SK-N-MC (cell line): Measurements from ENCODE around the gene RAB3D.
"Not testable (repeated sequence)": the region's sequence is repeated elsewhere in the genome, so short reads cannot be mapped to it uniquely, and the experiment has no call there.

Source experiments
- DNase-seq: peaks from one replicate; pipeline ENCODE4 v3.0.0-alpha.2; 2011; ENCODE audit warnings: low read depth, low spot score
- H3K27ac ChIP-seq: fragments of 200-600 bp; sonication (generic); 2 replicates; pipeline ENCODE4 v1.5.1; 2016; ENCODE audit warnings: mixed run types
- H3K36me3 ChIP-seq: fragments of 200-600 bp; sonication (generic); 2 replicates; pipeline ENCODE4 v1.6.1; 2017; ENCODE audit warnings: antibody characterized with exemption, low read length, mixed read lengths; ENCODE audit not compliant: insufficient read depth
- H3K4me3 ChIP-seq: fragments of 200-600 bp; sonication (generic); 2 replicates; pipeline ENCODE4 v1.5.1; 2016
- H3K9ac ChIP-seq: fragments of 200-600 bp; sonication (generic); 2 replicates; pipeline ENCODE4 v1.8.0; 2017; ENCODE audit warnings: mixed run types, mixed read lengths; ENCODE audit not compliant: insufficient read length
- H3K9me3 ChIP-seq: fragments of 200-600 bp; sonication (generic); 2 replicates; pipeline ENCODE4 v1.6.1; 2017; ENCODE audit warnings: low read depth, mild to moderate bottlenecking, antibody characterized with exemption, low read length, moderate library complexity, mixed read lengths
- EZH2 ChIP-seq: fragments of 200-600 bp; sonication (generic); IDR thresholded peaks from one replicate; pipeline ENCODE4 v1.6.1; 2017; ENCODE audit warnings: antibody characterized with exemption
- FOXP2 ChIP-seq: optimal IDR thresholded peaks from 2 replicates; pipeline ENCODE3; 2011; ENCODE audit warnings: mild to moderate bottlenecking, moderate library complexity; ENCODE audit not compliant: insufficient read depth; ENCODE audit errors: extremely low read length, control extremely low read depth
- POLR2AphosphoS5 ChIP-seq: IDR thresholded peaks from 2 replicates; pipeline ENCODE4 v1.6.1; 2012; ENCODE audit warnings: mild to moderate bottlenecking, low read depth, low read length, borderline replicate concordance

The RAB3D gene

GRCh38 chr19:11321191-11322126, 18.0 kb downstream of the RAB3D start:
- no peak overlapping the region for H3K9ac ChIP-seq
- DNase-seq: no peak
- no peaks in the 10 kb centered on the region for H3K36me3 ChIP-seq
- TF ChIP-seq EZH2 (no peak), POLR2AphosphoS5 (no peak), FOXP2 (no peak)
- H3K4me3 ChIP-seq: no peak overlapping the region
- H3K9me3 ChIP-seq: no peaks in the 10 kb centered on the region
- H3K27ac ChIP-seq: no peak overlapping the region

DNA sequence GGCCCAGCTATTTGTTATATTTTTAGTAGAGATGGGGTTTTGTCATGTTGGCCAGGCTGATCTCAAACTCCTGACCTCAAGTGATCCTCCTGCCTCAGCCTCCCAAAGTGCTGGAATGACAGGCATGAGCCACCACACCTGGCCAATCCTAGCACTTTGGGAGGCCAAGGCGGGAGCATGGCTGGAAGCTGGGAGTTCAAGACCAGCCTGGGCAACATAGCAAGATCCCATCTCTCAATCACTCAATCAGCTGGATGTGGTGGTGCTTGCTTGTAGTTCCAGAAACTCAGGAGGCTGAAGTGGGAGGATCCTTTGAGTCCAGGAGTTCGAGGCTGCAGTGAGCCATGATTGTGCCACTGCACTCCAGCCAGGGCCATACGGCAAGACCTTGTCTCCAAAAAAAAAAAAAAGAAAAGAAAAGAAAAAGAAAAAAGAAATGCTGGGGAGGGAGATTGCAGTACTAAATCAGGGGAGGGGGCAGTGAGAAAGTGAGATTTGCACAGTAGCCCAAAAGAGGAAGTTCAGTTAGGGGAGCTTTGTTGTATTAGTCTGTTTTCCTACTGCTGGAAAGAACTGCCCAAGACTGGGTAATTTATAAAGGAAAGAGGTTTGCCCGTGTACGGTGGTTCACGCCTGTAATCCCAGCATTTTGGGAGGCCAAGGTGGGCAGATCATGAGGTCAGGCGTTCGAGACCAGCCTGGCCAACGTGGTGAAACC, 19.0 kb downstream of the RAB3D start:
- H3K36me3 ChIP-seq, H3K9me3 ChIP-seq, DNase-seq, H3K27ac ChIP-seq, H3K9ac ChIP-seq, H3K4me3 ChIP-seq: not testable (repeated sequence)

- no peak overlapping the region for H3K27ac ChIP-seq
- no peak for DNase-seq
- TF ChIP-seq FOXP2 (no peak), EZH2 (no peak), POLR2AphosphoS5 (no peak)
- H3K4me3 ChIP-seq: no peak overlapping the region
- H3K9me3 ChIP-seq: no peaks in the 10 kb centered on the region
- H3K9ac ChIP-seq: no peak overlapping the region
- no peaks in the 10 kb centered on the region for H3K36me3 ChIP-seq
Measured at GRCh38 chr19:11306337-11306736, 33.1 kb downstream of the RAB3D start.

DNA sequence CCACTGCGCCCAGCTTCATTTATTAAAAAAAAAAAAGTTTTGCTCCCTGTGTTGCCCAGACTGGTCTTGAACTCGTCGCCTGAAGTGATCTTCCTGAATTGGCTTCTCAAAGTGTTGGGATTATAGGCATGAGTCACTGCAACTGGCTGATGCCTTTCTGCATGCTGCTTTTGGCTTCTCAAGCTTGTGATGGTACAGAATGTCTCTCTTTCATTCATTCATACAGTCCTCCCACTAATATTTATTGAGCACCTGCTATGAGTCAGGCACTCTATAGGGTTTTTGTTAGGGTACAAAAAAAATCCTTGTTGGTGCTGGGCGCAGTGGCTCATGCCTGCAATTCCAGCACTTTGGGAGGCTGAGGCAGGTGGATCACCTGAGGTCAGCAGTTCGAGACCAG, 34.5 kb downstream of the RAB3D start:
- no peak for DNase-seq
- no peak for TF ChIP-seq FOXP2
- TF ChIP-seq POLR2AphosphoS5: no peak
- no peak for TF ChIP-seq EZH2
- no peak overlapping the region for H3K9ac ChIP-seq
- no peaks in the 10 kb centered on the region for H3K9me3 ChIP-seq
- no peak overlapping the region for H3K27ac ChIP-seq
- no peak overlapping the region for H3K4me3 ChIP-seq
- H3K36me3 ChIP-seq: no peaks in the 10 kb centered on the region

- Histone ChIP-seq H3K9ac (no peak overlapping the region), H3K9me3 (no peaks in the 10 kb centered on the region), H3K36me3 (no peaks in the 10 kb centered on the region), H3K4me3 (no peak overlapping the region), H3K27ac (no peak overlapping the region)
- no peak for TF ChIP-seq FOXP2
- TF ChIP-seq EZH2: no peak
- TF ChIP-seq POLR2AphosphoS5: no peak
- no peak for DNase-seq
Measured at GRCh38 chr19:11300811-11301120, 38.7 kb downstream of the RAB3D start.

- no peak for DNase-seq
- H3K27ac ChIP-seq: no peak overlapping the region
- no peak overlapping the region for H3K4me3 ChIP-seq
- H3K9me3 ChIP-seq: no peaks in the 10 kb centered on the region
- TF ChIP-seq EZH2 (no peak), FOXP2 (no peak), POLR2AphosphoS5 (no peak)
- H3K9ac ChIP-seq: no peak overlapping the region
- H3K36me3 ChIP-seq: no peaks in the 10 kb centered on the region
Measured at GRCh38 chr19:11299946-11300810, 39.3 kb downstream of the RAB3D start.

DNA sequence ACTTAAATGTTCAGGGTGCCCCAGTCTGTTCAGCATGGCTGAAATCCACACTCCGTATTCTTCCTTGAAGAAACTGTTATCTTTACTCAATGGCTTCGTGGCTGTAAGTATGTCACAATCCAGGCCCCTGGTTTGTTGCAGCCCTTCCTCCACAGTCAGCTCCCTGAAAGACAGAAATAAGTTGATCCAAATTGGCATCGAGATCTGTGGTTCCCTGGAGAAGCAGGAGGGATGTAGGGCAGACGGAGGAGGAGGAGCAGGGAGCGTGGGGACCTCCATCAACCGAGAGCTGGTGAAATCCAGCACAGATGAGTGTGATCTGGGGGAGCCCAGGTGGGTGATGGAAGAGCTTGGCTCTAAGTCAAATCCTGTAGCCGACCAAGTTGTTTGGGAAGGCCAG, 43.2 kb downstream of the RAB3D start:
- Histone ChIP-seq H3K36me3 (no peaks in the 10 kb centered on the region), H3K9me3 (no peaks in the 10 kb centered on the region), H3K4me3 (no peak overlapping the region), H3K9ac (no peak overlapping the region), H3K27ac (no peak overlapping the region)
- DNase-seq: no peak
- no peak for TF ChIP-seq EZH2
- TF ChIP-seq POLR2AphosphoS5: no peak
- TF ChIP-seq FOXP2: no peak

DNA sequence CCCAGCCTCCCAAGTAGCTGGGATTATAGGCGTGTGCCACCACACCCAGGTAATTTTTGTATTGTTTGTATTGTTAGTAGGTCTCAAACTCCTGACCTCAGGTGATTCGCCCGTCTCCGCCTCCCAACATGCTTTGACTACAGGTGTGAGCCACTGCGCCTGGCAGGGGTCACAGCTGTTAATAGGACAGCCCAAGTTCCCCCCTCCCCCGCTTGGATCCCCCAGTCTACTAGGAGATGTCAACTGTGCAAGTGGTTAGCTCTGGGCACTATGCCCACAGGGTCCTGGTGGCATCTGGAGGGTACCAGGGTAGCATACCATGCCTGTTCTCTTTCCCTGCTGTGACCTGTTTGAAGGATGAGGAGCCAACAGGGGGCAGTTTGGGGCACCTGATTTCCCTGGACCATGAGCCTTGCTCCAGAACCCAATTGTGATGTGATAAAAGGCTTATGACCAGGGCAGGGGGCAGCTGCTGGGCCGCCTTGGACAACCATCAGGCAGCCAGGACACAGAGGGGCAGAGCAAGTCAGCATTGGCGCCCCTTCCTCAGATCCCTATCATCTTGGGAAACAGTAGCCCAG, 43.7 kb downstream of the RAB3D start, which contains the start of gene TSPAN16:
Gene TSPAN16 (plus strand): TSS at position 496 of the 581 bp plus-strand sequence. CDS start 138 bp downstream, outside the sequence.
- no peak within 1 kb of the TSS for H3K9ac ChIP-seq
- TF ChIP-seq POLR2AphosphoS5 (no peak), EZH2 (no peak), FOXP2 (no peak)
- H3K9me3 ChIP-seq: no peaks in the 10 kb centered on the region
- DNase-seq: no peak
- H3K36me3 ChIP-seq: no peaks in the 10 kb centered on the region
- no peak within 1 kb of the TSS for H3K4me3 ChIP-seq
- H3K27ac ChIP-seq: no peak within 1 kb of the TSS
